Retinal pigment epithelial cell (primary cell): ENCODE data around the gene CENPI.
A peak's percentile ranks its signal among the peaks of the same experiment; 100 is the strongest.

Source experiments
- DNase-seq: peaks from one replicate; pipeline ENCODE4 v3.0.0-alpha.2; 2010; ENCODE audit warnings: low read depth
- H3K4me3 ChIP-seq: 2 replicates; pipeline ENCODE4 v1.5.1; 2011; ENCODE audit warnings: mild to moderate bottlenecking, low read length, control low read depth, moderate library complexity
- TF ChIP-seq, protein P1 (sequence below): conservative IDR thresholded peaks from 2 replicates; pipeline ENCODE4 v1.5.1; 2011; ENCODE audit warnings: low read depth, low read length, control low read depth, inconsistent platforms

The CENPI gene

DNA sequence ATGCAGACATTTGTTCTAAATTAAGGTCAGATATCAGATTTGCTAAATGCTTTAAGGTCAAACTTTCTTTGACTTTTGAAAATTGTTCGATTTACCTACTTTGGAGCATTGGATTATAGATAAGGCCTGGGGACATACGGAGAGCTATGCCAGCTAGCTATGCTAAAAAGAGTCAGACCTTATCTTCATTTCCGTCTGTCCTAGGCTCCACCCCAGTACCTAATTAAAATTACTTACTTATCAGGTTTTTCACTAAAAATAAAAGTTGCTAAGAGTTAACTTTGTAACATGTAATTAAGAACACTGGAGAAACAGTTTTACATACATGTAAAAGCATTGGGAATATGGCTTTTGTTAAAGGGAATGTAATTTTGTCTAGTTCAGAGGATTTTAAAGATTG lies 26.4 kb upstream of the CENPI start:
- no peak for DNase-seq
- TF ChIP-seq, protein P1, sequence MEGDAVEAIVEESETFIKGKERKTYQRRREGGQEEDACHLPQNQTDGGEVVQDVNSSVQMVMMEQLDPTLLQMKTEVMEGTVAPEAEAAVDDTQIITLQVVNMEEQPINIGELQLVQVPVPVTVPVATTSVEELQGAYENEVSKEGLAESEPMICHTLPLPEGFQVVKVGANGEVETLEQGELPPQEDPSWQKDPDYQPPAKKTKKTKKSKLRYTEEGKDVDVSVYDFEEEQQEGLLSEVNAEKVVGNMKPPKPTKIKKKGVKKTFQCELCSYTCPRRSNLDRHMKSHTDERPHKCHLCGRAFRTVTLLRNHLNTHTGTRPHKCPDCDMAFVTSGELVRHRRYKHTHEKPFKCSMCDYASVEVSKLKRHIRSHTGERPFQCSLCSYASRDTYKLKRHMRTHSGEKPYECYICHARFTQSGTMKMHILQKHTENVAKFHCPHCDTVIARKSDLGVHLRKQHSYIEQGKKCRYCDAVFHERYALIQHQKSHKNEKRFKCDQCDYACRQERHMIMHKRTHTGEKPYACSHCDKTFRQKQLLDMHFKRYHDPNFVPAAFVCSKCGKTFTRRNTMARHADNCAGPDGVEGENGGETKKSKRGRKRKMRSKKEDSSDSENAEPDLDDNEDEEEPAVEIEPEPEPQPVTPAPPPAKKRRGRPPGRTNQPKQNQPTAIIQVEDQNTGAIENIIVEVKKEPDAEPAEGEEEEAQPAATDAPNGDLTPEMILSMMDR: no peak
- no peak overlapping the region for H3K4me3 ChIP-seq

DNA sequence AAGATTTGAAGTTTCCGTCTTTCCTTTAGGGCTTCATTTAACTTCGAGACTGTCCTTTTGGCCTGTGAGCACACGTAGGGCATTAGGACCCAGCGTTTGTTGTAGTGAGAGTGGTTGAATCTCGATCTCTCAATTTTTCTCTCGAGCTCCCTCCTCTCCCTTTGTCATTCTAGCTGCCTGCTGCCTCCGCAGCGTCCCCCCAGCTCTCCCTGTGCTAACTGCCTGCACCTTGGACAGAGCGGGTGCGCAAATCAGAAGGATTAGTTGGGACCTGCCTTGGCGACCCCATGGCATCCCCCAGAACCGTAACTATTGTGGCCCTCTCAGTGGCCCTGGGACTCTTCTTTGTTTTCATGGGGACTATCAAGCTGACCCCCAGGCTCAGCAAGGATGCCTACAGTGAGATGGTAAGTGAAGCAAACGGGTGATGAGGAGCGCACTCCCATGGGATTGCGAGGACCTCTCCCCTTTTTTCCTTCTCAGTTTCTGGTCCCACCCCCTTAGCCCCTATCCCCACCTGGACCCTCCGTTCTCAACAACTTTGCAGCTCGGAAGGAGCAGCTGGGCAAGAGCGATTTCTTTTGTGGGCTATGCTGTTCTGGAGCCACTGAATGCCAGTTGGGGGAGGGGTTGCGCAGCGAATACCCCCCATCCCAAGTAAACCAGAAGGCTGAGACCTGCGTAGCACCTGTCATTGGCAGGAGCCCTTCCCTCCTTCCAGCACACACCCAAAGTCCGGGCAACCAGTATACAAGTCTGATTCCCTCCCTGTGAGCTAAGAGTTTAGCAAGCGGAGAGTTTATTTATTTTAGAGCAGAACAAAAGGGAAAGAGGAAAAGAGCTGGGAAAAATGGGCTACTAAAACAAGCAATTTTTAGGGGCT lies 19.0 kb upstream of the CENPI start, which contains the start of gene TMEM35A:
Gene TMEM35A (plus strand): TSS at position 164 of the 883 bp plus-strand sequence. CDS start 124 bp downstream, at position 288.
- peak within 1 kb of the TSS; percentile 66 for H3K4me3 ChIP-seq
- TF ChIP-seq, protein P1: no peak
- peak; percentile 6 for DNase-seq

DNA sequence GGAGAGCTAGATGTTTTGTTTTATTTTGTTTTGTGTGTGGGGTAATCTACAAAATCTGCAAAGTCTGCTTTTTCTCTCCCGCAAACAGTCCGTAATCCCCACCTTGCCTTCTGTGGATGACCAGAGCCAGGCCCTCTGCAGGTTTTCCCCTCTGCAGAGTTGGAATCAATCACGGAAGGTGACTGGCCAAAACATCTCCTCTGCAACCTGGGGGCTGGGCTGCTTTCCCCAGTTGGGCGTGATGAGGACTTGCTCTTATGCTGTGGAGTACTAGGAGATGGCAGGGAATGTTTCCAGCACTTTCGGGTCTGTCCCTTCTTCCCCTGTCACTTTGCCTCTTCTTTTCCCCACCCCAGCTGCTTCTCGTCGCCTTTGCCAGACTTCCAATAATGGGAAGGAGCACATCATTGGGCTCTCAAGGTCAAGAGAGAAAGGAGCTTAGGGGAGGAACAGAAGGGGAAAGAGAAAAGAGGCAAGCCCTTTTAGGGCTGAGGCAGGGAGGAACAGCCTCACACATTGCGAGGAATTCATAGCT lies 18.2 kb upstream of the CENPI start:
- TF ChIP-seq, protein P1: no peak
- DNase-seq: no peak
- H3K4me3 ChIP-seq: no peak overlapping the region

DNA sequence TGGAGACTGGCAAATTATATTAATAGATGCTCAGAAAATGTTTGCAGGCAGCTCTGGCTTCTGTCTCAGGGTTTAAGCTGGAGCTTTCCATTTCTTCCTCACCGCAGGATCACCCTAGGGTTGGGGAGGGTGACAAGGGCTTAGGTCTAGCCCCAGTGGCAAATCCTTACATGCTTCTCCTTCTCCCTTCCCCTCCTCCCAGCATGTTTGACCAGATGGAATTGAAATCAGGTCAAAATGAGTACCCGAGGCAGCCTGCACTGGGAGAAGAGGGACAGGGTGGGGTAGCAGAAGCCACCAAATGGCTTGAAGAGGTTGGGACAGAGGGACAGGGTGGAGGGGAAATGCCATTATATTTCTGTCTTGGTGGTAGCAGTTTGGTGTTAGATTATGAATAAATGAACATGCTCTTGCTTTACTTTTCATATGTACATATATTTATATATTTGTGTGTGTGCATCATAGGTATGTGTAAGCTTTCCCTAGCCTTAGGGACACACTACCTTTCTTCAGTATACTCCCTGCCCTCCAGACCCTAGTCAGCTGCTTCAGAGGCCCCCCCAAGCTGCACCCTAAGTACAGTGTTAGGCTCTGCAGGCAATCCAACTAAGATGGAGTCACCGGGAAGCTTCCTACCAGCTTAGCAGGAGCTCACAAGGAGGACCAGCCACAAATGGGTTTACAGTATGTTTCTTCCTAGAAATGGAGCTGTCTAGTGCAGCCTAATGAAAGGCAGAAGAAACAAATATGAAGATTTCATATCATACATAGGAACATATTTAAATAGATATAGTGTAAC lies 17.5 kb upstream of the CENPI start:
- H3K4me3 ChIP-seq: no peak overlapping the region
- no peak for DNase-seq
- TF ChIP-seq, protein P1: no peak

DNA sequence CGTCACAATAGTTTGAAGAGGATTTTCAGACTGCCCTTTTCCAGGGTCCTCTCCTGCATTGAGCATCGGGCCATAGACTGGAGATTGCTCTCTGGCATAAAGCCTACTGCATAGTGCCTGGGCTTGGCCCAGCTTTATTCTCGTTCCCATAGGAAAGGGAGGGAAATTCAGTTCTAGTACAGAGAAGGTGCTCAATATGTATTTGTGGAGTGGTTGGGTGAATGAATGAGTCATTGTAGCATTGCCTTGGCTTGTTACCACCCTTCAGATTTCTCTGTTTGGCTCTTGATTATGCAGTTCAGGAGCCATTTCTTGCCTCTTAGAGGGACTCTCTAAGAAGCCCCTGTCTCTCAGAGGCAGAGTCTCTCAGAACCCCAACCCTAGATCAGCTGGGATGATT lies 16.8 kb upstream of the CENPI start:
- no peak overlapping the region for H3K4me3 ChIP-seq
- TF ChIP-seq, protein P1: no peak
- no peak for DNase-seq

DNA sequence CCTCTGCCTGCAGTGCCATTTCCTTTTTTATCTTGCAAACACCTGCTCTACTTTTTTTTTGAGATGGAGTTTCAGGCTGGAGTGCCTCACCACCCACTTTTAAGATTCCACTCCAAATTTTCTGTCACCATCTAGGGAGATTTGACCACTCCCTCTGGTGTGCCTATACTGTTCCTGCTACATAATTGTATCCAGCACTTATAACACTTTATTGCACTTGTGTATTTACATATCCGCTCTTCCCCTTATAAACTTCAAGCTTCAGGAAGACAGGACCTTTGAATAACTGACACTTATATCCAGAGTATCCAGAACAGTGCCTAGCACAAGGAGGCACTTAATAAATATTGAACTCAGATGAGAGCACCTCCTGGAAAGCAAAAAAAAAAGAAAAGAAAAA lies 6.2 kb upstream of the CENPI start:
- TF ChIP-seq, protein P1: no peak
- DNase-seq: no peak
- no peak overlapping the region for H3K4me3 ChIP-seq
